GM19395 (cell line): Measurements from ENCODE around the gene PCMTD2.
"Not testable (repeated sequence)": the region's sequence is repeated elsewhere in the genome, so short reads cannot be mapped to it uniquely, and the experiment has no call there.

Experiments used
- ATAC-seq: cut with Tn5 transposase; IDR thresholded peaks from one replicate; pipeline ENCODE4 v1.9.1; 2021; ENCODE audit warnings: mild to moderate bottlenecking, moderate library complexity; ENCODE audit not compliant: unreplicated experiment

The PCMTD2 gene

GRCh38 chr20:64223526-64224067, 32.0 kb upstream of the PCMTD2 start:
- ATAC-seq, result no peak

GRCh38 chr20:64224351-64225170, 31.0 kb upstream of the PCMTD2 start:
- ATAC-seq, result no peak

GRCh38 chr20:64225171-64225595, 30.4 kb upstream of the PCMTD2 start:
- no peak for ATAC-seq

GRCh38 chr20:64225828-64226598, 29.5 kb upstream of the PCMTD2 start:
- no peak for ATAC-seq

- no peak for ATAC-seq
Observed at GRCh38 chr20:64226686-64227580, 28.6 kb upstream of the PCMTD2 start.

- no peak for ATAC-seq
Observed at GRCh38 chr20:64228086-64228653, 27.4 kb upstream of the PCMTD2 start.

- no peak for ATAC-seq
Observed at GRCh38 chr20:64228751-64229506, 26.6 kb upstream of the PCMTD2 start.

- ATAC-seq, result no peak
Observed at GRCh38 chr20:64229507-64230061, 26.0 kb upstream of the PCMTD2 start.

- ATAC-seq, result no peak
Observed at GRCh38 chr20:64230461-64231145, 24.9 kb upstream of the PCMTD2 start.

- no peak for ATAC-seq
Observed at GRCh38 chr20:64231621-64232550, 23.7 kb upstream of the PCMTD2 start.

GRCh38 chr20:64232794-64233193, 22.8 kb upstream of the PCMTD2 start:
- no peak for ATAC-seq

- ATAC-seq, result no peak
Observed at GRCh38 chr20:64233725-64234124, 21.8 kb upstream of the PCMTD2 start.

GRCh38 chr20:64234291-64234791, 21.2 kb upstream of the PCMTD2 start:
- ATAC-seq, result no peak

GRCh38 chr20:64234921-64235565, 20.5 kb upstream of the PCMTD2 start:
- not testable (repeated sequence) for ATAC-seq

- ATAC-seq, result no peak
Observed at GRCh38 chr20:64236137-64237088, 19.1 kb upstream of the PCMTD2 start.

- ATAC-seq, result no peak
Observed at GRCh38 chr20:64237316-64237715, 18.2 kb upstream of the PCMTD2 start.
